GM12878 (cell line): ENCODE data around the gene KRT80. TPM values are rescaled to one million over a fixed set of nuclear protein-coding genes. Genes with fewer than 3 reads are reported as not detected.

Experiments
- ATAC-seq: fragments of 200-7000 bp; cut with Tn5 transposase; 3 replicates; pipeline ENCODE4 v1.9.1; 2020; ENCODE audit warnings: mild to moderate bottlenecking, moderate library complexity
- BruUV-seq: library from RNA; stranded (reverse); fragments of 400-500 nt; replicated peaks from 2 replicates; lab custom pipeline; 2021; lab: Mats Ljungman, UMichigan
- CTCF ChIA-PET: fragments of 300-600 bp; sonication (Branson Sonifier 250); formaldehyde crosslinking; extraction: SDS; loops from one replicate; lab custom pipeline; 2021; ENCODE audit warnings: inconsistent platforms; lab: Yijun Ruan, JAX
- POLR2A ChIA-PET: fragments of 350-600 bp; formaldehyde crosslinking; extraction: SDS; loops from one replicate; lab custom pipeline; 2021; ENCODE audit warnings: inconsistent platforms; lab: Charles Lee
- RAD21 ChIA-PET: fragments of 300-600 bp; sonication (Branson Sonifier 250); formaldehyde crosslinking; loops from one replicate; lab custom pipeline; 2023; ENCODE audit warnings: antibody characterized with exemption; ENCODE audit not compliant: unreplicated experiment; lab: Charles Lee
- SMC1A ChIA-PET: fragments of 300-600 bp; sonication (Branson Sonifier 250); formaldehyde crosslinking; loops from one replicate; lab custom pipeline; 2023; ENCODE audit not compliant: unreplicated experiment, uncharacterized antibody; lab: Charles Lee
- DNase-seq: peaks from one replicate; pipeline ENCODE4 v3.0.0-alpha.2; 2011; ENCODE audit warnings: low read depth, low spot score
- FAIRE-seq: peaks from 3 replicates; lab custom pipeline; 2011; peaks lifted over from hg19 to GRCh38; lab: Jason Lieb, UNC
- H2AFZ ChIP-seq: 2 replicates; pipeline ENCODE4 v1.6.0; 2011; ENCODE audit warnings: low read depth, low read length, control low read depth; ENCODE audit not compliant: control insufficient read depth
- H3K27ac ChIP-seq: 2 replicates; pipeline ENCODE4 v1.5.1; 2011; ENCODE audit warnings: control low read depth; ENCODE audit not compliant: control insufficient read depth, insufficient read depth
- H3K27me3 ChIP-seq, 2 experiments: replicated peaks in 1 of 2; 2 replicates each; pipeline versions ENCODE4 v1.6.0 to v1.6.1; 2011; ENCODE audit warnings: low read length in 1 of 2; ENCODE audit not compliant: control insufficient read depth in 2 of 2, insufficient read depth in 2 of 2
- H3K36me3 ChIP-seq, 2 experiments: 2 replicates each; pipeline ENCODE4 v1.5.1; 2011; ENCODE audit warnings: low read length in 1 of 2; ENCODE audit not compliant: control insufficient read depth in 2 of 2, insufficient read depth in 2 of 2
- H3K4me1 ChIP-seq: 2 replicates; pipeline ENCODE4 v1.6.1; 2011; ENCODE audit warnings: mild to moderate bottlenecking, low read length, moderate library complexity, mixed read lengths; ENCODE audit not compliant: control insufficient read depth, insufficient read depth
- H3K4me2 ChIP-seq: 2 replicates; pipeline ENCODE4 v1.6.0; 2011; ENCODE audit warnings: control low read depth; ENCODE audit not compliant: control insufficient read depth, insufficient read depth
- H3K4me3 ChIP-seq: fragments of 200-600 bp; sonication (generic); 2 replicates; pipeline ENCODE4 v1.5.1; 2016
- H3K79me2 ChIP-seq: 2 replicates; pipeline ENCODE4 v1.6.0; 2011; ENCODE audit warnings: low read length; ENCODE audit not compliant: control insufficient read depth, insufficient read depth
- H3K9ac ChIP-seq: 2 replicates; pipeline ENCODE4 v1.8.0; 2011; ENCODE audit warnings: low read length, control low read depth, mixed read lengths; ENCODE audit not compliant: control insufficient read depth, insufficient read depth
- H3K9me3 ChIP-seq: replicated peaks from 3 replicates; pipeline ENCODE4 v1.5.1; 2011; ENCODE audit warnings: mild to moderate bottlenecking, low read length; ENCODE audit not compliant: control insufficient read depth, insufficient read depth
- H4K20me1 ChIP-seq: 2 replicates; pipeline ENCODE4 v1.6.0; 2011; ENCODE audit not compliant: control insufficient read depth, insufficient read depth
- CBFB ChIP-seq: IDR thresholded peaks from 2 replicates; pipeline ENCODE4 v1.6.1; 2016; ENCODE audit warnings: antibody characterized with exemption, low read depth
- EGR1 ChIP-seq, 2 experiments: IDR thresholded peaks; 1 replicate in 1 of 2; 2 replicates in 1 of 2; pipeline ENCODE4 v1.6.1; 2011 to 2012; ENCODE audit warnings: low read depth in 2 of 2, low read length in 2 of 2, borderline replicate concordance in 1 of 2, mild to moderate bottlenecking in 1 of 2, moderate library complexity in 1 of 2
- ETV6 ChIP-seq, 2 experiments: fragments of 450-650 bp in 1 of 2; IDR thresholded peaks in 1 of 2; conservative IDR thresholded peaks in 1 of 2; 2 replicates each; pipeline ENCODE4 v1.6.1; 2014; ENCODE audit warnings: antibody characterized with exemption in 1 of 2, borderline replicate concordance in 1 of 2, low read depth in 1 of 2, mild to moderate bottlenecking in 1 of 2, moderate library complexity in 1 of 2
- EZH2 ChIP-seq: IDR thresholded peaks from 2 replicates; pipeline ENCODE4 v1.6.1; 2012; ENCODE audit warnings: low read depth, mild to moderate bottlenecking, control low read depth, inconsistent platforms, low read length, borderline replicate concordance; ENCODE audit not compliant: control insufficient read depth
- NBN ChIP-seq: fragments of 450-650 bp; IDR thresholded peaks from 2 replicates; pipeline ENCODE4 v1.6.1; 2016
- NFXL1 ChIP-seq: fragments of 450-650 bp; IDR thresholded peaks from 2 replicates; pipeline ENCODE4 v1.6.1; 2017; ENCODE audit warnings: antibody characterized with exemption, mild to moderate bottlenecking, borderline replicate concordance
- NFYB ChIP-seq: IDR thresholded peaks from 2 replicates; pipeline ENCODE4 v1.6.1; 2011; ENCODE audit warnings: low read depth, mild to moderate bottlenecking, low read length, improper control_type of control experiment, moderate library complexity; ENCODE audit not compliant: insufficient read depth
- PBX3 ChIP-seq: IDR thresholded peaks from 2 replicates; pipeline ENCODE4 v1.6.1; 2011; ENCODE audit warnings: mild to moderate bottlenecking, low read depth, low read length, moderate library complexity; ENCODE audit not compliant: insufficient replicate concordance
- SIX5 ChIP-seq: IDR thresholded peaks from 2 replicates; pipeline ENCODE4 v1.6.1; 2011; ENCODE audit warnings: mild to moderate bottlenecking, low read depth, low read length, moderate library complexity; ENCODE audit not compliant: severe bottlenecking
- SREBF1 ChIP-seq: IDR thresholded peaks from 2 replicates; pipeline ENCODE4 v1.6.1; 2012; ENCODE audit warnings: mild to moderate bottlenecking, low read length
- STAT1 ChIP-seq: fragments of 450-650 bp; conservative IDR thresholded peaks from 2 replicates; pipeline ENCODE4 v1.6.1; 2014; ENCODE audit warnings: antibody characterized with exemption, mild to moderate bottlenecking
- TCF12 ChIP-seq: IDR thresholded peaks from 2 replicates; pipeline ENCODE4 v1.6.1; 2011; ENCODE audit warnings: low read depth, mild to moderate bottlenecking, low read length
- ZBED1 ChIP-seq: IDR thresholded peaks from 2 replicates; pipeline ENCODE4 v1.6.1; 2016; ENCODE audit warnings: borderline replicate concordance
- WGBS: methylation state at CpG from one replicate; pipeline ENCODE4 v1.1.6; 2016; ENCODE audit warnings: low lambda C conversion rate; ENCODE audit not compliant: insufficient replicate concordance, insufficient coverage; ENCODE audit errors: missing lambda C conversion rate; 5-methylcytosine and 5-hydroxymethylcytosine counted together
- in situ Hi-C: fragments of 300-500 bp; cut with MboI; formaldehyde crosslinking; loops from 9 replicates; pipeline ENCODE4 v1.14.3; 2018; ENCODE audit warnings: mixed read lengths
- intact Hi-C: fragments of 100-400 bp; cut with micrococcal nuclease; formaldehyde crosslinking; loops from one replicate; pipeline ENCODE4 v1.14.2; 2022; ENCODE audit not compliant: unreplicated experiment
- polyA plus RNA-seq, 11 experiments: library from polyadenylated mRNA; depleted of rRNA in 4 of 11; unstranded in 6 of 11; stranded (reverse) in 5 of 11; fragments of >200 nt; fragmentation: Nextera tagmentation in 4 of 11; fragmentation: Illumina TruSeq in 1 of 11; extraction: Ambion mirVana in 4 of 11; extraction: Trizol in 1 of 11; gene quantifications; 1 replicate in 1 of 11; 2 replicates in 10 of 11; pipeline versions ENCODE4 v1.2.1 to v1.2.3, GENCODE V29; 2011 to 2016; ENCODE audit warnings: inconsistent platforms in 2 of 11, missing spikeins in 2 of 11, low read depth in 1 of 11
- total RNA-seq, 4 experiments: library from RNA; depleted of rRNA in 3 of 4; stranded (reverse); fragments of >200 nt in 3 of 4; fragmentation: Illumina TruSeq in 1 of 4; extraction: Trizol in 1 of 4; gene quantifications; 2 replicates each; pipeline versions ENCODE4 v1.2.1 to v1.2.3, GENCODE V29; 2013 to 2021
- TF ChIP-seq, protein P1 (sequence below): IDR thresholded peaks from 2 replicates; pipeline ENCODE4 v1.6.1; 2012; ENCODE audit warnings: low read depth, low read length, improper control_type of control experiment
- TF ChIP-seq, protein P2 (sequence below): fragments of 450-650 bp; IDR thresholded peaks from 2 replicates; pipeline ENCODE4 v1.6.1; 2018; ENCODE audit warnings: mild to moderate bottlenecking, low read depth, moderate library complexity; ENCODE audit not compliant: partially characterized antibody

KRT80 gene
- total and polyA plus RNA-seq, 10 of the 15 experiments (the other 5 are each of a cell fraction or from before 2014, with no cell fraction given): 0.01 TPM; not detected in 9

- FAIRE-seq: no peak
- no peak overlapping the region for H3K27ac ChIP-seq
- H3K4me3 ChIP-seq: no peak overlapping the region
- no peak overlapping the region for H2AFZ ChIP-seq
- DNase-seq: no peak
- no peak overlapping the region for H3K4me2 ChIP-seq
- no peaks in the 10 kb centered on the region for H3K79me2 ChIP-seq
- SMC1A ChIA-PET: no interaction called here
- POLR2A ChIA-PET: no interaction called here
- RAD21 ChIA-PET: no interaction called here
- in situ Hi-C loops (no loop called here), intact Hi-C loops (no loop called here)
- H3K9me3 ChIP-seq: no peaks in the 10 kb centered on the region
- H3K4me1 ChIP-seq: no peaks in the 10 kb centered on the region
- no peaks in the 10 kb centered on the region for H3K36me3 ChIP-seq
- 23% methylated on average over 9 of the region's 10 CpGs for WGBS
- ATAC-seq: no peak
- BruUV-seq: no TSS peak
- CTCF ChIA-PET: interaction anchor here (0.9 kb wide), 1 partner anchor 12 kb away, joined by 3 read pairs; no protein-coding TSS in a partner anchor
- peaks cover 7 to 16% of the 10 kb centered on the region in 2 experiments; a peak in 3 of 4 replicates for H3K27me3 ChIP-seq
- no peak overlapping the region for H3K9ac ChIP-seq
- no peaks in the 10 kb centered on the region for H4K20me1 ChIP-seq
- TF ChIP-seq TCF12 (no peak), PBX3 (no peak), EGR1 (IDR thresholded peaks at IDR 0.05; ENCODE audit: borderline replicate concordance in 1 of 2, low read depth in 2 of 2, low read length in 2 of 2) (no peak), ETV6 (conservative IDR thresholded peaks at IDR 0.05 in 1 of 2, IDR thresholded peaks at IDR 0.05 in 1 of 2; ENCODE audit: borderline replicate concordance in 1 of 2, low read depth in 1 of 2) (no peak), STAT1 (no peak), SREBF1 (no peak), EZH2 (no peak), ZBED1 (no peak), NBN (no peak), NFYB (no peak), NFXL1 (no peak), SIX5 (no peak), CBFB (no peak)
- TF ChIP-seq, protein P1, sequence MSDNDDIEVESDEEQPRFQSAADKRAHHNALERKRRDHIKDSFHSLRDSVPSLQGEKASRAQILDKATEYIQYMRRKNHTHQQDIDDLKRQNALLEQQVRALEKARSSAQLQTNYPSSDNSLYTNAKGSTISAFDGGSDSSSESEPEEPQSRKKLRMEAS: no peak
- TF ChIP-seq, protein P2, sequence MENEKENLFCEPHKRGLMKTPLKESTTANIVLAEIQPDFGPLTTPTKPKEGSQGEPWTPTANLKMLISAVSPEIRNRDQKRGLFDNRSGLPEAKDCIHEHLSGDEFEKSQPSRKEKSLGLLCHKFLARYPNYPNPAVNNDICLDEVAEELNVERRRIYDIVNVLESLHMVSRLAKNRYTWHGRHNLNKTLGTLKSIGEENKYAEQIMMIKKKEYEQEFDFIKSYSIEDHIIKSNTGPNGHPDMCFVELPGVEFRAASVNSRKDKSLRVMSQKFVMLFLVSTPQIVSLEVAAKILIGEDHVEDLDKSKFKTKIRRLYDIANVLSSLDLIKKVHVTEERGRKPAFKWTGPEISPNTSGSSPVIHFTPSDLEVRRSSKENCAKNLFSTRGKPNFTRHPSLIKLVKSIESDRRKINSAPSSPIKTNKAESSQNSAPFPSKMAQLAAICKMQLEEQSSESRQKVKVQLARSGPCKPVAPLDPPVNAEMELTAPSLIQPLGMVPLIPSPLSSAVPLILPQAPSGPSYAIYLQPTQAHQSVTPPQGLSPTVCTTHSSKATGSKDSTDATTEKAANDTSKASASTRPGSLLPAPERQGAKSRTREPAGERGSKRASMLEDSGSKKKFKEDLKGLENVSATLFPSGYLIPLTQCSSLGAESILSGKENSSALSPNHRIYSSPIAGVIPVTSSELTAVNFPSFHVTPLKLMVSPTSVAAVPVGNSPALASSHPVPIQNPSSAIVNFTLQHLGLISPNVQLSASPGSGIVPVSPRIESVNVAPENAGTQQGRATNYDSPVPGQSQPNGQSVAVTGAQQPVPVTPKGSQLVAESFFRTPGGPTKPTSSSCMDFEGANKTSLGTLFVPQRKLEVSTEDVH: no peak
Measured at GRCh38 chr12:52234223-52234810, 42.5 kb upstream of the KRT80 start.
